ENCODE data around the gene GOSR1.
"Not testable (repeated sequence)": the region's sequence is repeated elsewhere in the genome, so short reads cannot be mapped to it uniquely, and the experiment has no call there.

The GOSR1 gene

DNA sequence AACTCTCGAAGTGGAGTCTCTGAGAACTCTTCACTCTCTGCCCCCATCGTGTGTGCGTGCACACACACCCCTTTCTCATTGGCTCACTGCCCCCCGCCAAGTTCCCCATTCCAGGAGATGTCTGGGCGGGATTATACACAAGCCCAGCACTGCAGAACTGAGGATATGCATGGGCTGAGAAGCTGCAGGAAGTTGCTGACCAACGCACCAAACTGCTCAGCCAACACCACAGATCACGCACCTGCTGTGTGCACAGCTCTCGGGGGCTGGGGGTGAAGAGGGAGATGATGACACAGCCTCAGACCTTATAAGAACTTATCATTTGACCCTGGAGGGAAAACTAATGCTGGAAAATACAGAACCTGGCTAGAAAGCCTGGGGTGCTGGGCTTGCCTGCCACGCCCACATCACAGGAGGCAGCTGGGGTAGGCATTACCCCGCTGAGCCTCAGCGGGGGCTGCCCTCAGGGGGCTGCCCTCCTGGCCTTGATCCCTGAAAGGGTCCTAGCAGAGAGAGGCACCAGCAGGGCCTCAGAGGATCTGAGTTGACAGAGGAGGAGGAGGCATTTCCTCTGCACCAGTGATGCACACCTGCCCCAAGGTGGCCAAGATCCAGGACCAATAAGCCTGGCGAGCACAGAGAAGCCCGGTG is 87.3 kb downstream of the GOSR1 start:
- DNase-seq: not testable (repeated sequence)

DNA sequence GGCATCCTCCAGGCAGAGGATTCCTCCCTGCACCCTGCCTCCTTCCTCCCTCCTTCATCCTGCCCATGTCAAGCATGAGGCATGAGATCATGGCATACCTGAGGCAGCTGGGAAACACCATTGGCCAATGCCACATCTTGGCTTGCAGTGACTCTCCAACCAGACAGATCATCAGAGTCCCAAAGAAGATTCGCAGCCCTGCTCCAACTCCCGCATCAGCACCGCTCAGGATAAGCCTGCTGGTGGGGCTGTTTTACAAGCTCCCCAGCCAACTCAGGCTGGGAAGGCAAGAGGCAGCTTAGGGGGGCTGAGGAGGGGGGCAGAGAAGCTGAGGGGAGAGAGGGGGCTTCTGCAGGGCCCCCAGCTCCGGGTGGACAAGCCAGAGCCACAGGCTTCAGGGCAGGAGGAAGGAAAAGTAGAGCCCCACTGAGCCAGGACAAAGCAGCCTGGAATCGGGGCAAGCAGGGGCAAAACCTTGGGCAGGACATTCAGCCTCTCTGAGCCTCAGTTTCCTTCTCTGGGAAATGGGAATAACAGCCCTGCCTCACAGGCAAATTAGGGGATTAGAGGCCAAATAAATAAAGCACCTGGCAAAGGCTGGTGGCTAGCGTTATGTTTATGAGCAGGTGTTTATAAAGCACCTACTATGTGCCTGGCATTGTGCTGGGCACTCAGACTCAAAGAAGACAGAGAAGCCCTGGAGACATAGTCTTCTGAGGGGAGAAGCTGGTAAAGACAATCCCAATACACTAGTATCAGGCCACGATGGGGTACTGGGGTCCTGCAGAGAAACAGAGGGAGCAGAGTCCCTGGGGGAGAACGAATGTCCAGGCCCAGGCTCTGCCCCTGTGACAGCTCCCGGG is 88.1 kb downstream of the GOSR1 start:
- no peak for DNase-seq

DNA sequence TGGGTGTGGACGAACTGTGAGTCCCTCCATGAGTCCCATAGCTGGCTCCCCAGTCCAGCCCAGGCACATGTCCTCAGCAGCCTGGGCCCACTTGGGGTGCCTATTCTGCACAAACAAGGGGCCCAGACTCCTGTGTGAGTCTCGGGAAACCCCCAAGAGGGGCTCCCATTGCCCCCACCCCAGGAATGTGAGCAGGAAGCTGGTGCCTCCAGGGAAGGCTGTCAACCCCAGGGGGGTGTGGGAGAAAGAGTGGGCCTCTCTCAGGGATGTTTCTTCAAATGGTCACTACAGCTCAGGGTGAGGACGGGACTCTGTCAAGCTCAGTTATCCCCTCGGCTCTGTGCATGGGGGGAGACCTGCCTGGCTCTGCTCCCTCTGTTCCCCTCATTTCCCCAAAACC is 88.9 kb downstream of the GOSR1 start:
- DNase-seq: not testable (repeated sequence)

DNA sequence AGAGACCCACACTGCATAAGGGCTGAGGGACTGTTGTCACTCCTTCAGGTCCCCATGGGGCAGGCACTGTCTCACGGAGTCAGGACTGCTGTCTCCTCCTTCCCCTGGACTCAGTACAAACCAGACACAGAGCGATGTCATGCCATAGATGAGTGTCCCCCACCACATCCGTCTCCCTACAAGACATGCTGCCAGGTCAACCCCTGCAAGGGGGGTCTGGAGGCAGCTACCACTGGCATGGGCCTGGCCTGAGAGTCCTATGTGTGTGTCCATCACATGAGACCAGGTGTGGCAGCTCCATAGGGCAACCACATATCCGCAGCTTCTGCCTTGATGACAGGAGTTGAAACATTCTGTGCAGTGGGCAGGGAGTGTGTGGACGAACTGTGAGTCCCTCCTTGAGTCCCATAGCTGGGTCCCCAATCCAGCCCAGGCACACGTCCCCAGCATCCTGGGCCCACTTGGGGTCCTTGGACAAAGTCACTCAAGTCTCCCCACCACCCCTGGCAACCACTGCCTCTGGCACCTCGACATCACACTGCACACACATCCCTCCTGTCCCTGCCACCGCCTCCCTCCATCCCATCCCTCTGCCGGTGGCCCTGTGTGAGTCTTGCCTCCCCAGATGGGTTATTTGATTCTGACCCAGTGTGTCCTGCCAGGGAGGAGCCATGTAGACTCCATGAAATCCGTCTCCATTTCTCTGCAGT is 89.5 kb downstream of the GOSR1 start:
- DNase-seq: not testable (repeated sequence)

DNA sequence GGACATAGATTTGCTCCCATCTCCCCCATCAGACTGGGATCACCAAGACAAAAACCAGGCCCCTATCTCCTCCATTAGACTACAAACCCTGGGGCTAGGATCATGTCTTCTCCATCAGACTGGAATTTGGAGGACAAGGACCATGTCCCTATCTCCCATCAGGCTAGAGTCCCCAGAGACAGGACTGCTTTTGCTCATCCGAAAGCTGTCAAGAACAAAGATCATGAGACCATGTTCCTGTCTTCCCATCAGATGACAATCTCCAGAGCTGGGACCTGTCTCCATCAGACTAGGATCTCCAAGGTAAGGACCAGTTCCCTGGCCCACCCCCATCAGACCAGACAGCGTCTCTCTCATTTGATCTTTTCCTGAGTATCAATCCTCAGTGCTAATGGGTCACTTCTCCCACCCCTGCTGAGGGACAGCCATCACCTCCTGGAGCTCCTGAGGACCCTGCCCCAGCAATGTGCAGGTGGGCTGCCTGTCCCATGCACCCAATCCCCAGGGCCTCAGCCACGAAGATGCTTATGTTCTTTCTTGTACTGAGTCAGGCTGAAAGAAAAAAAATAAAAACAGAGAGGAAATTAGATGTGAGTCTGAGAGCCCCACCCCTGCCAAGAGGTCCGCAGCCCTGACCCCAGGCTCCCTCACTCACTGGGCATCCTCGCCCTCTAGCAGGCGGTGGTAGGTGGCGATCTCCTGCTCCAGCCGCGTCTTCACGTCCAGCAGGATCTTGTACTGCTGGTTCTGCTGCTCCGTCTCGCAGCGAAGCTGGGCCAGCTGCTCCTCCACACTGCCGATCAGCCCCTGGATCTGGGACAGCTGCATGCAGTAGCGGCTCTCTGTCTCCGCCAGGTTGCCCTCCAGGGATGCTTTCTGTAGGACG is 90.3 kb downstream of the GOSR1 start:
- no peak for DNase-seq

DNA sequence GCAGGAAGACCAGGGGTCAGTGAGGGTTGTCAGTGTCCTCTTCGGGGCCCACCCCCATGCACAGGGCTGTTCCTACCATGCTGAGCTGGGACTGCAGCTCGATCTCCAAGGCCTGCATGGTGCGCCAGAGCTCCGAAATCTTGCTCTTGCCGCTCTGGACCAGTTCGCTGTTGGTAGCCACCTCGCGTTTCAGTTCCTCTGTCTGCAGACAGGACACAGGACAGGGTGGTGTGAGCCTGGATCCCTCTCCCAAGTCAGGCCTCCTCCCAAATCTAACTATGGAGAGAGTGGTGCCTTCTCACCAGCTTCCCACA is 90.9 kb downstream of the GOSR1 start:
- DNase-seq: no peak

DNA sequence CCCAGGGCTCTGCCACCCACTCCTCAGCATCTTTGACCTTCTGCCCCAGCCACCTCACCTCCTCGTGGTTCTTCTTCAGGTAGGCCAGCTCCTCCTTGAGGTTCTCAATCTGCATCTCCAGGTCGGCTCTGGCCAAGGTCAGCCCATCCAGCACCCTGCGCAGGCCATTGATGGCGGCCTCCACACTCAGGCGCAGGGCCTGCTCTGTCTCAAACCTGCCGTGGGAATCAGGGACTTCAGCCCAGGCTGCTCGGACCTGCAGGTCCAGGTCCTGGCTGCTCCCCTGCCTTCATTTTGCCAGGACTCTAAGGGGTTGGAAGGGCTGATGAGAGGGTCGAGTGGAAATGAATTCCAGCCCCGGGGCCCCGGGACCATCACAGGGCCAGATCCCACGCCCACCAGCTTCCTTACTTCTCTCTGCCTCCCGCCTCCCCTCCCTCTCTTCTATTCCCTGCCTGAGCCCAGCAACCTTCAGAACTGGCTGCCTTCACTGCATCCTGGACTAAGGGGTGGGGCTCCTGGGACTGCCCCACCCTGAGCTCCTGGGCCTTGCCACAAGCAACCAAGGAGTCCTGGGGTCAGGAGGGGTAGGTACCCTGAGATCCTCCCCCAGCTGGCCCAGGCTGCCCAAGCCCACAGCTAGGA is 92.4 kb downstream of the GOSR1 start:
- DNase-seq: not testable (repeated sequence)

DNA sequence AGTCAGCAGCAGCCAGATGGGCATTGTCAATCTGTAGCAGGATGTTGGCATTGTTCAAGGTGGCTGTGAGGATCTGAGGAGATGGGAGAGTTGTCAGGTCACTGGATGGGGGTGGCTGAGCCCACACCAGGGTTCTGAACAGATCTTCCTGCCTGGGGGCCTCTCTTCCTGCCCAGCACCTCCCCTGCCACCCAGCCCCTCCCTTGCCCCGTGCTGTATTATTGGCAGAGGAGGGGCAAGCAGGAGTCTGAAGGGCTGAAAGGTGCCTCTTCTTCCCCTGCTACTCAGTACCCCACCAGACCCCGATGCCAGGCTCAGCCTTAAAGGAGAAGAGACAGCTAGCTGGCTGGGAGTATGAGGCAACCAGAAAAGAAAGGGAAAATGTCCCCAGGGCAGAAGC is 93.0 kb downstream of the GOSR1 start:
- no peak for DNase-seq

DNA sequence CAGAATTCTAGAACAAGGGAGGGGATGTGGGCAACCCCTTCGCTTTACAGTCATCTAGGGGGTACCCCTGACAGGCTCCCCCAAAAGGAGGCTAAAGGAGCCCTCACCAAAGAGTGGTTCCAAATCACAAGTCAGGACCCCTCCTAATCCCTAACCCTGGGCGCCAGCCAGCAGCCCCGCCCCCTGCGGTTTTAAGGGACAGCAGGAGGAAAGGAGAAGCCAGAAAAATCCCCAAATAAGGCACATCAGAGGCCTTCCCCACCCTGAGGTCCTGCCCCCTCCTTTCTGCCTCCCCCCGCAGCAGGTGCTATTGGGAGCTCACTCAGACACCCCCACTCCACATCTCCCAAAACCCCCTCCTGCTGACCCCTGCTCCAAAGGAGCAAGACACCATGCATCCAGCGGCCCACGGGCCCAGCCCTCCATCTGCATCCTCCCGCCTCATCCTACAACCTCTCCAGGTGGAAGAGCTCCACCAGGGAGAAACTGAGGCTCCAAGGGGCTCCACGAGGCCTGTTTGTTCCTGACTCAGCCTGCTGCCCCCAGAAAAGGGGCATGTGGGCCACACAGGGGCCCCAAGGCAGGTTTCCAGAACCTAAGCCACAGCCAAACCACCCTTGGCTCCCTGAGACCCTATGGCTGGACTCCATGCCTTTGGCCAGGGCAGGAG is 93.5 kb downstream of the GOSR1 start:
- no peak for DNase-seq

DNA sequence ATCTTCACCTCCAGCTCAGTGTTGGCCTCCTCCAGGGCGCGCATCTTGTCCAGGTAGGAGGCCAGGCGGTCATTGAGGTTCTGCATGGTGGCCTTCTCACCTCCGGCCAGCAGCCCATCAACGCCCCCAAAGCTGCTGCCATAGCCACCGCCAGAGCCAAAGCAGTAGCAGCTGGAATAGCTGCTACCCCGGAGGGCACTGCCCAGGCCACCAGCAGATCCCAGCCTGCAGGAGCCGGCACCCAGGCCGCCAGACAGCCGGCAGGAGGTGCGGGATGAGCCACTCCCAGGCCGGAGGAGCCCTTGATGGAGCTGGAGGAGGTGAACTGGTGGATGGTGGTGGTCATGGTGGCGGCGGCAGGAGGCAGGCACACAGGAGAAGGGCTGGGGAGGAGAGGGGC is 94.2 kb downstream of the GOSR1 start:
- not testable (repeated sequence) for DNase-seq

DNA sequence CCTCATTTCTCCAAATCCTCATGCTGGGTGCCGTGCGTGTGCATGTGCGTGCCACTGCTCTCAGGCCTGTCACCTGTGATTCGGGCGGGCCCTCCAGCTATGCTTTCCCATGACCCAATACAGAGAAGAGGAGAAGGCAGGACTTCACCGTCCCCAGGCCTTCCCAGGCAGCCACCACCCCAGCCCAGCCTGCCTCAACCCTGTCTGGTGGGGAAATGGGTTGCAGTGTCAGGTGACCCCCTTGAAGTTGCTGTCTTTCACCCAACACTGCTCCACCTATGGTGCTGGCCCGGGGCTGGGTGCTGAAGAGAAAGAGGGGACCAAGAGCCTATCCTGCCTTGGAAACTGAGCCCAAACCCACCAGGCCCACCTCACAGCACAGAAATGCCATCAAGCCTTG is 94.7 kb downstream of the GOSR1 start:
- no peak for DNase-seq

DNA sequence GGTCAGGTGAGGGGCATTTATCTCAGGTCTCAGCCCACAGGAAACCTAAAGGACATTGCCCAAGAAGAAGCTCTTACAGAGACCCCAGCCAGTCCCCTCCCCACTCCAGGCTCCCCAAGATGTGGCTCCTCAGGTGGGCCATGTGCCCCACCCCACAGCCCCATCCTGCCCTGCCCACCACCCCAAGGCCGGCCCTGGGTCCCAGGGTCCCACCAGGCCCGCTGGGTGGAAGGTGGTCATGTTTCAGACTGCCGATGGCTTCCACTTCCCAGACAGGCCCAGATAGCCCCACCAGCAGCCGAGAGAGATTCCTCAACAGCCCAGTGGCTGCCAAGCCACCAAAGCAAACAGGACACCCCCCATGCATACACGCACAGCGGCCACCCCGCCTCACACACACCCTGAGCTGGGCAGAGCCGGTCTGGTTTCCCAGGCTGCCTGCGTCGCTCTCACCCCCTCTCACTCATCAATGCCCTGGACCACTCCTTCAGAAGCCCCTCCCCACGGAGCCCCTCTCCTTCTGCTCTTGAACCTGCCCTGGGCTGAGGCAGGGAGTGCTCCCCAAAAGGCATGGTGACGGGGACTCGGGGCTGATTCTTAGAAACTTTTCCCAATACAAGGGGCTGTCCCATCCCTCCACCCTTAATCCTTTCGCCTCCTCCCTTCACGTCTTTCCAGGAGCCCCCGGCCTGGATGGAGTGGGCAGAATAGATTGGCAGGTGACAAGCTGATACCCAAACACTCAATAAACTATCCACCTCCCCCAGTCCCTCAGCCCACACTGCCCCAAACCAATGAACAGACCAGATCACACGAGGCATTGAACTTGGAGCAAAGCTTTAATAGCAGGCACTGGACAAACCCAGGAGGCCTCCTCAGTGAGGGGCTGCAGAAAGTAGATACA is 95.7 kb downstream of the GOSR1 start:
- not testable (repeated sequence) for DNase-seq

DNA sequence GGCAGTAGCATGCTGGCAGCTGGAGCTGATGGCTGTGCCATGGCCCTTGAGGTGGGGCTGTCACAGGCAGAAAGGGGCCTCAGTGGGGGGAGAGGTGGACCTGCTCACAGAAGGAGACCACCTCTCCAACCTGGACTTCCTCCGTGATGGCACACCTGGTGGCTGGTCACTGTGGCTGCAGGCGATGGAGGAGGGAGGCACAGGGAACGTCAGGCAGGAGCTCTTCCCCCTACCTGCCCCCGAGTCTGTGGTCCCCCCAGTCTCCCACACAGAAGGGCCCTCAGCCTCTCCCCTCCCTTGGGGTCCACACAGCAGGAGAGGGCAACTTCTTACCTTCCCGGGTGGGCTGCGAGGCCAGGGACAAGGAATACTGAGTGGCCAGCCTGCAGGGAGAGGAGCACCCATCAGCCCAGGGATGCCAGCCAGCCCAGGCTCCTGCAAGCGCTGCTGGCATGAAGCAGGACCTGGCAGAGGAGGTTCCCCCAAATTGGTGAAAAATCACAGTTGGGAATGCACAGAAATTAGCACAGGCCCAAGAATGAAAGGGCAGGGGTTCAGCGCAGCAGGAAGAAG is 96.5 kb downstream of the GOSR1 start:
- DNase-seq: no peak

DNA sequence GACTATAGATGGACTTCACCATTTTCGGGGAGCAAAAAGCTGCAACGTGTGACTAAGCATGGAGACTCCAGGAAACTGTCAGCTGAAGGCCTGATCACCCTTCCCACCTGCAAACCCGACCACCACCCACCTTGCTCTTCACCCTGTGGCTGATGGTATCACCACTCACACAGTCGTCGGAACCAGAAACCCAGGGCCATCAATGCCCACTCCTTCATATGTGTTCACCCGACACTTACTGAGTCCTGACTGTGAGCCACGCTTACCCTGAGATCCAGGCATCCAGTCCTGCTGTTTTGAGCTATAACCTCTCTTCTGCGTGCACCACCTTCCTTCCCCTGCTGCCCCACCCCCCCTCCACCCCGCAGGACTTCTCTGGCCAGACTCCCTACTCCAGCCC is 97.1 kb downstream of the GOSR1 start:
- DNase-seq: not testable (repeated sequence)

DNA sequence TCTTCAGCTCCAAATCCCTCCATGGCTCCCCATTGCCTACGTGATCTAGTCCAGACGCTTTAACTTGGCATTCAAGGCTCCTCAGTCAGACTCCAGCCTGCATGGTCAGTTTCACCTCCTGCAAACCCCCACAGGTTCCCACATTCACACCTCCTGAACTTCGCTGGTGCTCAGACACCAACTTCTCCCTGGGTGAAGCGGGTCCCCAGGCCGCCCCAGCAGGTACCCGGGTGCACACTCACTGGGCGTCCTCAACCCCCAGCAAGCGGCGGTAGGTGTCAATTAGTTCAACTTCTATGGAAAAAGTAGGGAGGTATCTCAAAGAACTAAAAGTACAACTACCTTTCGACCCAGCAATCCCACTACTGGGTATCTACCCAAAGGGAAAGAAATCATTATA is 97.6 kb downstream of the GOSR1 start:
- DNase-seq: not testable (repeated sequence)

DNA sequence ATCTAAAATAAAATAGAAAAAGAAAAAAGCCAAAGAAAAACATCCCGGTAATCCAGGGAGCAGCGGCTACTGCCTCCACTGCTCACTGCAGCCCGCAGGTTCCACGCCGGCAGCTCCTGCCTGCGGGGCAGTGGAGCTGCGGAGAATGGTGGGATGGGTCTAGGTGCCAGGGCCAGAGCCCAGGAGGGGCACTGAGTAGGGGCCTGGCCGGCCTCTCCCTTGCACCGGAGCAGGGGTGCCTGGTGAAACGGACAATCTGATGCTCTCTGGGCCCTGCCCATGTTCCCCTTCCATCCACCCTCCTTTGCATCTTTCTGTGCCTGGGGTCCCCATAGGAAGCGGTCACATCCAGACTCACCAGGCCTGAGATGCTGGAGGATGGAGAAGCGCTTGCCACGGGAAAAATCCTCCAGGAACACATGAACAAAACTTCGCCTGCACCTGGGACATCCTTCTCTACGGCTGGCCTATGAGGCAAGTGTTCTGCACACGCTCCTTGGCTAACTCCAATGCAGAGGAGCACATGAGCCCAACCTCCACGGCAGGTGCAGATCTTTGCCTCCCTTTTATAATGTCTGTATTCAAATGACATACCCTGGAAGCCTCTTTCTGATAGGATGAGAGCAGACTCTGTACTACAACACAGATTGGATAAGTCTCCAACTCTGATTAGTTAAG is 98.6 kb downstream of the GOSR1 start:
- DNase-seq: not testable (repeated sequence)

DNA sequence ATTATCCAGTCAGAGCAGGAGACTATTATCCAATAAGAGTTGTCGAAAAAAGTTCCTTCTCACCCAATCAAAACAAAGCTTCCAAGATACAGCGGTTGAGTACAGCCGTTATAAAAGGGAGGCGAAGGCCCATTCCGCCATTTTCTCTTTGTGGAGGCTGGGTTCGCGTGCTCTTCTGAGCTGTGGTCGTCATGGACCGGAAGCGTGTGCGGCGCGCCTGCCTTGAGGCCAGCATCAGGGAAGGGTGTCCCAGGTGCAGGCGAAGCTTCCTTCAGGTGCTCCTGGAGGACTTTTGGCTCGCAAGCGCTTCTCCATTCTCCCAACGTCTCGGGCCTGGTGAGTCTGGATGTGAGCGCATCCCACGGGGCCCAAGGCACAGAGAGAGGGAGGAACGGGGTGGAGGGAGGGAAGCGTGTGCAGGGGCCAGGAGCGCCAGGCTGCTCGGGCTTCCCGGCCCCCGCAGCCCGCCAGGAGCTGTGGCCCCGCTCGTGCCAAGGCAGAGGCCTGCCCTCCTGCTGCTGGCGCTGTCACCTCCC is 99.2 kb downstream of the GOSR1 start:
- no peak for DNase-seq
